HepG2 (cell line): ENCODE results near the gene GALNT18. TPM values are rescaled to one million over a fixed set of nuclear protein-coding genes. Genes with fewer than 3 reads are reported as not detected.

Source experiments
- ATAC-seq: fragments of 200-7000 bp; cut with Tn5 transposase; 3 replicates; pipeline ENCODE4 v1.9.1; 2020; ENCODE audit warnings: mild to moderate bottlenecking, moderate library complexity
- BruUV-seq: library from RNA; stranded (reverse); fragments of 400-500 nt; replicated peaks from 2 replicates; lab custom pipeline; 2021; lab: Mats Ljungman, UMichigan
- CTCF ChIA-PET: fragments of 300-600 bp; formaldehyde crosslinking; extraction: SDS; loops from one replicate; lab custom pipeline; 2021; ENCODE audit warnings: low total read pairs, inconsistent platforms, low intra/inter-chr PET ratio; lab: Yijun Ruan, JAX
- POLR2A ChIA-PET: fragments of 350-600 bp; sonication (Branson Sonifier 250); formaldehyde crosslinking; loops from one replicate; lab custom pipeline; 2020; ENCODE audit warnings: antibody characterized with exemption, inconsistent platforms; lab: Yijun Ruan, JAX
- DNase-seq: peaks from one replicate; pipeline ENCODE4 v3.0.0-alpha.2; 2015; ENCODE audit warnings: low spot score
- FAIRE-seq: peaks from 3 replicates; lab custom pipeline; 2011; peaks lifted over from hg19 to GRCh38; lab: Jason Lieb, UNC
- H2AFZ ChIP-seq: one replicate; pipeline ENCODE4 v1.6.1; 2011; ENCODE audit warnings: low read length, inconsistent platforms
- H3K27ac ChIP-seq: fragments of 300-600 bp; 3 replicates; pipeline ENCODE4 v1.8.0; 2011; ENCODE audit warnings: mixed run types, mild to moderate bottlenecking, mixed read lengths, low read length, inconsistent platforms; ENCODE audit not compliant: insufficient read depth; ENCODE audit errors: extremely low read length
- H3K27me3 ChIP-seq, 2 experiments: fragments of 200-600 bp in 1 of 2; 2 replicates in 1 of 2; 3 replicates in 1 of 2; pipeline versions ENCODE4 v1.6.0 to v1.8.0; 2011; ENCODE audit warnings: low read length in 2 of 2, mild to moderate bottlenecking in 2 of 2, moderate library complexity in 2 of 2, inconsistent platforms in 1 of 2; ENCODE audit not compliant: insufficient read depth in 2 of 2, control insufficient read depth in 1 of 2
- H3K36me3 ChIP-seq, 2 experiments: fragments of 200-600 bp in 1 of 2; replicated peaks in 1 of 2; 2 replicates in 1 of 2; 3 replicates in 1 of 2; pipeline versions ENCODE4 v1.5.1 to v1.8.0; 2011; ENCODE audit warnings: low read length in 2 of 2, inconsistent platforms in 1 of 2; ENCODE audit not compliant: insufficient read depth in 2 of 2, control insufficient read depth in 1 of 2
- H3K4me1 ChIP-seq: 2 replicates; pipeline ENCODE4 v1.5.1; 2012; ENCODE audit warnings: low read length, inconsistent platforms; ENCODE audit not compliant: insufficient read depth
- H3K4me2 ChIP-seq: 2 replicates; pipeline ENCODE4 v1.6.0; 2011; ENCODE audit warnings: low read depth, low read length, inconsistent platforms
- H3K4me3 ChIP-seq, 3 experiments: fragments of 200-600 bp in 1 of 3; sonication (generic), shearing (Covaris generic) in 1 of 3; replicated peaks in 1 of 3; 2 replicates each; pipeline ENCODE4 v1.5.1; 2011 to 2016; ENCODE audit warnings: low read length in 3 of 3, inconsistent platforms in 2 of 3, low read depth in 2 of 3, mild to moderate bottlenecking in 2 of 3, control low read depth in 1 of 3, mixed read lengths in 1 of 3; ENCODE audit not compliant: insufficient read depth in 1 of 3
- H3K79me2 ChIP-seq: one replicate; pipeline ENCODE4 v1.6.1; 2011; ENCODE audit warnings: low read length, inconsistent platforms; ENCODE audit not compliant: insufficient read depth
- H3K9ac ChIP-seq: 2 replicates; pipeline ENCODE4 v1.6.0; 2011; ENCODE audit warnings: mild to moderate bottlenecking, low read depth, low read length, inconsistent platforms; ENCODE audit not compliant: insufficient read depth
- H3K9me3 ChIP-seq: 2 replicates; pipeline ENCODE4 v1.5.1; 2012; ENCODE audit warnings: mild to moderate bottlenecking, low read length
- H4K20me1 ChIP-seq: 2 replicates; pipeline ENCODE4 v1.6.0; 2011; ENCODE audit warnings: inconsistent platforms, mild to moderate bottlenecking, low read length, moderate library complexity; ENCODE audit not compliant: insufficient read depth
- KDM6A ChIP-seq: IDR thresholded peaks from 2 replicates; pipeline ENCODE4 v1.6.1; 2016; ENCODE audit warnings: low read depth
- KLF15 ChIP-seq: sonication (generic); formaldehyde crosslinking; IDR thresholded peaks from 2 replicates; pipeline ENCODE4 v1.8.1; 2023; ENCODE audit warnings: borderline replicate concordance, mild to moderate bottlenecking, inconsistent platforms, missing genetic modification reagents, mixed read lengths
- ZNF335 ChIP-seq: sonication (generic); formaldehyde crosslinking; IDR thresholded peaks from 2 replicates; pipeline ENCODE4 v1.4.0; 2020; ENCODE audit warnings: missing genetic modification reagents
- ZNF543 ChIP-seq: sonication (generic); formaldehyde crosslinking; IDR thresholded peaks from 2 replicates; pipeline ENCODE4 v1.4.0; 2020; ENCODE audit warnings: mild to moderate bottlenecking, missing genetic modification reagents
- ZSCAN12 ChIP-seq: sonication (generic); formaldehyde crosslinking; IDR thresholded peaks from 2 replicates; pipeline ENCODE4 v1.9.0; 2021; ENCODE audit warnings: mild to moderate bottlenecking, missing genetic modification reagents
- WGBS: methylation state at CpG from one replicate; pipeline ENCODE4 v1.1.6; 2017; ENCODE audit warnings: low lambda C conversion rate; 5-methylcytosine and 5-hydroxymethylcytosine counted together
- in situ Hi-C: cut with HindIII; loops from 2 replicates; pipeline ENCODE4 v1.10.0; 2017; ENCODE audit warnings: low pct_unique_long_range_greater_than_20kb; ENCODE audit not compliant: extremely low pct_ligation_motif_present
- intact Hi-C: fragments of 100-400 bp; cut with micrococcal nuclease; formaldehyde crosslinking; loops from one replicate; pipeline ENCODE4 v1.10.0; 2022; ENCODE audit not compliant: unreplicated experiment
- polyA plus RNA-seq, 8 experiments: library from polyadenylated mRNA; depleted of rRNA in 3 of 8; stranded (reverse) in 7 of 8; unstranded in 1 of 8; fragments of >200 nt; fragmentation: Illumina TruSeq in 4 of 8; extraction: Trizol in 4 of 8; gene quantifications; 2 replicates each; pipeline versions ENCODE4 v1.2.1 to v1.2.3, GENCODE V29; 2011 to 2016; ENCODE audit warnings: low read depth in 4 of 8, missing spikeins in 1 of 8, mixed read lengths in 1 of 8; ENCODE audit not compliant: insufficient read depth in 1 of 8
- total RNA-seq, 5 experiments: library from RNA; depleted of rRNA; stranded (reverse); fragments of >200 nt; fragmentation: Illumina TruSeq; extraction: Trizol; gene quantifications; 2 replicates each; pipeline ENCODE4 v1.2.3, GENCODE V29; 2016; ENCODE audit warnings: low read depth in 1 of 5
- TF ChIP-seq, protein P1 (sequence below): sonication (generic); formaldehyde crosslinking; IDR thresholded peaks from 2 replicates; pipeline ENCODE4 v1.5.0; 2020; ENCODE audit warnings: missing genetic modification reagents
- TF ChIP-seq, protein P2 (sequence below): sonication (generic); formaldehyde crosslinking; IDR thresholded peaks from 2 replicates; pipeline ENCODE4 v1.4.0; 2020; ENCODE audit warnings: missing genetic modification reagents, mild to moderate bottlenecking, borderline replicate concordance

GALNT18 gene
- total and polyA plus RNA-seq, 2 of the 13 experiments (the other 11 are each of a cell fraction or from before 2014, with no cell fraction given): 0.11 TPM; not detected in 1

DNA sequence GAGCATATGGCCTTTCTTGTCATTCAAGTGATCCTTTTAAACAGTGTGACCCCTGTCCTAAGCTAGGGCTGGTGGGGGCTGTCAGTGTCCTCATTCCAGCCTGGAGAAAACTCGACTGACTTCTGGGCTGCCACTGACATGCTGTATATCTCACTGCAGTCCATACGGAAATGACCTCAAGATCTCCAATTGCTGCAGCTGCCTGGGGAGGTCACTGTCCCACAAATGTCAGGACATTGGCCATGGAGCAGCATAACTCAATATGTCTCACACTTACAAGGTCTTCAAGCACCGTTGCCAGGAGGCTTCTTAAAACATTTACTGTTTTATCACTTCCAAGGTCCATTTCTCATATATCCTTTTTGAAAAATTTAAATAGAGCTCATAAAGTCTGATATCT, 240.9 kb downstream of the GALNT18 start:
- POLR2A ChIA-PET: no interaction called here
- no peaks in the 10 kb centered on the region for H3K9me3 ChIP-seq
- TF ChIP-seq KDM6A (no peak), KLF15 (CRISPR knock-in tag) (no peak), ZNF543 (CRISPR knock-in tag) (no peak), ZSCAN12 (CRISPR knock-in tag) (no peak), ZNF335 (CRISPR knock-in tag) (no peak)
- TF ChIP-seq, protein P1, sequence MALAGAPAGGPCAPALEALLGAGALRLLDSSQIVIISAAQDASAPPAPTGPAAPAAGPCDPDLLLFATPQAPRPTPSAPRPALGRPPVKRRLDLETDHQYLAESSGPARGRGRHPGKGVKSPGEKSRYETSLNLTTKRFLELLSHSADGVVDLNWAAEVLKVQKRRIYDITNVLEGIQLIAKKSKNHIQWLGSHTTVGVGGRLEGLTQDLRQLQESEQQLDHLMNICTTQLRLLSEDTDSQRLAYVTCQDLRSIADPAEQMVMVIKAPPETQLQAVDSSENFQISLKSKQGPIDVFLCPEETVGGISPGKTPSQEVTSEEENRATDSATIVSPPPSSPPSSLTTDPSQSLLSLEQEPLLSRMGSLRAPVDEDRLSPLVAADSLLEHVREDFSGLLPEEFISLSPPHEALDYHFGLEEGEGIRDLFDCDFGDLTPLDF (CRISPR knock-in tag): no peak
- TF ChIP-seq, protein P2, sequence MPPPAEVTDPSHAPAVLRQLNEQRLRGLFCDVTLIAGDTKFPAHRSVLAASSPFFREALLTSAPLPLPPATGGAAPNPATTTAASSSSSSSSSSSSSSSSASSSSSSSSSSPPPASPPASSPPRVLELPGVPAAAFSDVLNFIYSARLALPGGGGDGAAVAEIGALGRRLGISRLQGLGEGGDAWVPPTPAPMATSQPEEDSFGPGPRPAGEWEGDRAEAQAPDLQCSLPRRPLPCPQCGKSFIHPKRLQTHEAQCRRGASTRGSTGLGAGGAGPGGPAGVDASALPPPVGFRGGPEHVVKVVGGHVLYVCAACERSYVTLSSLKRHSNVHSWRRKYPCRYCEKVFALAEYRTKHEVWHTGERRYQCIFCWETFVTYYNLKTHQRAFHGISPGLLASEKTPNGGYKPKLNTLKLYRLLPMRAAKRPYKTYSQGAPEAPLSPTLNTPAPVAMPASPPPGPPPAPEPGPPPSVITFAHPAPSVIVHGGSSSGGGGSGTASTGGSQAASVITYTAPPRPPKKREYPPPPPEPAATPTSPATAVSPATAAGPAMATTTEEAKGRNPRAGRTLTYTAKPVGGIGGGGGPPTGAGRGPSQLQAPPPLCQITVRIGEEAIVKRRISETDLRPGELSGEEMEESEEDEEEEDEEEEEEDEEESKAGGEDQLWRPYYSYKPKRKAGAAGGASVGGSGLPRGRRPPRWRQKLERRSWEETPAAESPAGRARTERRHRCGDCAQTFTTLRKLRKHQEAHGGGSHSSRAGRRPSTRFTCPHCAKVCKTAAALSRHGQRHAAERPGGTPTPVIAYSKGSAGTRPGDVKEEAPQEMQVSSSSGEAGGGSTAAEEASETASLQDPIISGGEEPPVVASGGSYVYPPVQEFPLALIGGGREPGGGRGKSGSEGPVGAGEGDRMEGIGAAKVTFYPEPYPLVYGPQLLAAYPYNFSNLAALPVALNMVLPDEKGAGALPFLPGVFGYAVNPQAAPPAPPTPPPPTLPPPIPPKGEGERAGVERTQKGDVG (CRISPR knock-in tag): no peak
- TF ChIP-seq, all 625 proteins: peak for 0
- CTCF ChIA-PET: no interaction called here
- Histone ChIP-seq H3K4me1 (no peaks in the 10 kb centered on the region), H3K4me2 (no peak overlapping the region), H3K79me2 (no peaks in the 10 kb centered on the region), H3K4me3 (no peak overlapping the region), H3K27ac (no peak overlapping the region), H3K9ac (no peak overlapping the region), H4K20me1 (no peaks in the 10 kb centered on the region; the same call in 1 of the 2 replicates), H3K36me3 (no peaks in the 10 kb centered on the region), H2AFZ (no peak overlapping the region), H3K27me3 (peaks cover 0 to 2% of the 10 kb centered on the region in 2 experiments; a peak in 1 of 5 replicates)
- ATAC-seq: no peak
- intact Hi-C loops: no loop called here
- BruUV-seq: no TSS peak
- in situ Hi-C loops: no loop called here
- WGBS: 0% methylated on average over 3 of the region's 3 CpGs
- no peak for FAIRE-seq
- DNase-seq: no peak
